HuH-7 (cell line): ENCODE measurements around the gene NGFR.

Experiments
- DNase-seq: peaks from one replicate; pipeline ENCODE4 v3.0.0; 2011; ENCODE audit warnings: low spot score

NGFR gene

GRCh38 chr17:49515196-49515770 is 20.2 kb downstream of the NGFR start:
- peak; percentile 51 for DNase-seq

DNA sequence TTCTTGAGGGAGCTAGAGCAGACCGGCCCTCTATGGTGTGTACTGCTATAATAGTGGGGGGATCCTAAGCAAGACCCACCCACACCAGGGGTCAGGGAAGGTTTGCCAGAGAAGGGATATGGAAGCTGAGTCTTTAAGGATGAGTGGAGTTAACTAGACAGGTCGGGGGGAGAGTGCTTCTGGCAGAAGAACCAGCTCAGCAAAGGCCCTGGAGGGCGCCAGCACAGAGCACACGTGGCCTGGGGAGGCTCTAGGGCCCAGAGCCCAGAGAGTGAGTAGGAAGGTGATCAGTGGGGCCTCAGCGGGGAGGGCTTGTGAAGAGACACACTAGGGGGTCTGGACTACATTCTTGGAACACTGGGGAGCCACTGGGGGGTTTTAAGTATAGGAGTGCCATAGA is 21.1 kb downstream of the NGFR start:
- DNase-seq, result no peak

DNA sequence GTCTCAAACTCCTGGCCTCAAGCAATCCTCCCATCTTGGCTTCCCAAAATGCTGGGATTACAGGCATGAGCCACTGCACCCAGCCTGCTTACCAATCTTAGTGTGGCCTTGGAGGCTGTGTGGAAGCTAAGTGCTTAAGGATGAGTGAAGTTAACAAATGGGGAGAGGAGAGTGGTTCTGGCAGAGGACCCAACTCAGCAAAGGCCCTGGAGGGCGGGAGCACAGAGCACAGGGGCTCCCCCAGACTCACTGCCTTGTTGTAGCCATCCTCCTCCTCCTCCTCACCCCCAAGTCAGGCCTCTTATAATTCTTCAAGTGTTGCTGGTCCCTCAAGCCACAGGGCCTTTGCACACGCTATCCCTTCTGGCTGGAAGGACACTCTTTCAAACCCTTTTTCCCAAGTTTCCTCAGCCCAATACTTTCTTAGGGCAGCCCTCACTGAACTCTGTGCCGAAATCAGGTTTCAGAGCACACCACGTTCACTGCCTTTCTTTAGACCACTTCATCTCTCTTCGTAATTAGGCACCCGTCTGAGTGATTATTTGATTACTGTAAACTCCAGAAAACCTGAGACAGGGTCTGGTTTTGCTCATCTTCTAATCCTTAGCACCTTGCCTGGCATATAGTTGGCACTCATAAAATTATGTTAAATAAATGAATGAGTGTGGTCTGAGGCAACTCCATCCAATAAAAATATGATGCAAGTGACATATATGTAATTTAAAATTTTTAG is 23.4 kb downstream of the NGFR start:
- no peak for DNase-seq

DNA sequence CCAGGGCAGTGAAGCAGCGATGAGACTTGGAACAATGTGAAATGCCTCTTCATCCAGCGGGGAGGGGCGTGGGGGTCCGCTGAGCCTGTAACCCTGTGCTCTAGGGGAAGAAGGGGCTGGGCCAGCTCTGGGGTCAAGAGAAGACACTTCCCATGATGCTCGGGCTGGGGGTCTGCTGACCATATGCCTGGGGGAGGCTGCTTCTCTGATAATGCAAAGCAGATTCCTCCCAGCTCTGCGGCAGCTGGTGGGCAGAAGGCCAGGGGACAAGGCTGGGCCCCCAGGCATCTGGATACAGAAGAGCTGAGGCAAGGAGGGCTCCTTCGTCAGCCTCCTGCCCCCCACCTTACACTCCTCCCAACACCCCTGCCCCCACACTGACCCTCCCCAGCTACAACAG is 24.7 kb downstream of the NGFR start:
- DNase-seq, result no peak

DNA sequence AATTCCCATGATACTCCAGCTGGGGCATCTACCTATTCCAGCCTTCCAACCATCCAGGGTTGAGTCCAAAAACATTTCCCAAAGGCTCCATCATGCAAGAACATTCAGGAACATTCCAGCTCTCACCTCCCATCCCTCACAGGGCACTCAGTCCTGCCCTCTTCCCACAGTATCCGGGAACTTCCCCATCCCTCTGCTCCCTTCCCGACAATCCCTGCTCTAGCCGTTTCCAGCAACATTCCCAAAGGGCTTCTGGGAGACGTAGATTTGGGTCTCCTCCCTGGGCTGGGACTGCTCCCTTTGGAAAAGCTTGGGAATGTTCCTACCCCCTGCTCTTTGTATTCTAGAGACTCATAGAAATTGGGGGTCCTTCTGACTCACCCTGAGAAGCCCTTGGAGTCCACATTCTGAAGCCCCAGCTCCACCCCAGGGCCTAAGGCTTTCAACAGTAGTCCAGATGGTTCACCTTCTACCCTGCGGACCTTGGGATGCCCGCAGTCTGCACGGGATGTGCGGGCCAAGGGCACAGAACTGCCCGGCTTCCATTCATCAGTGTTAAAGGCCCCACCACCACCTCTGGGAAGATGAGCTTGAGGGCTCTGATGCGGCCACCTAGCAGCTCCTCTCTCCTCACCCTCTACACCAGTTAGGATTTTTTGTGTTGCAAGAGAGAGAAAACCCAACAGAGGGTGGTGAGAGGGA is 25.4 kb downstream of the NGFR start:
- no peak for DNase-seq

- DNase-seq, result no peak
These were observed 26.0 kb downstream of the NGFR start for GRCh38 chr17:49521088-49521450.

DNA sequence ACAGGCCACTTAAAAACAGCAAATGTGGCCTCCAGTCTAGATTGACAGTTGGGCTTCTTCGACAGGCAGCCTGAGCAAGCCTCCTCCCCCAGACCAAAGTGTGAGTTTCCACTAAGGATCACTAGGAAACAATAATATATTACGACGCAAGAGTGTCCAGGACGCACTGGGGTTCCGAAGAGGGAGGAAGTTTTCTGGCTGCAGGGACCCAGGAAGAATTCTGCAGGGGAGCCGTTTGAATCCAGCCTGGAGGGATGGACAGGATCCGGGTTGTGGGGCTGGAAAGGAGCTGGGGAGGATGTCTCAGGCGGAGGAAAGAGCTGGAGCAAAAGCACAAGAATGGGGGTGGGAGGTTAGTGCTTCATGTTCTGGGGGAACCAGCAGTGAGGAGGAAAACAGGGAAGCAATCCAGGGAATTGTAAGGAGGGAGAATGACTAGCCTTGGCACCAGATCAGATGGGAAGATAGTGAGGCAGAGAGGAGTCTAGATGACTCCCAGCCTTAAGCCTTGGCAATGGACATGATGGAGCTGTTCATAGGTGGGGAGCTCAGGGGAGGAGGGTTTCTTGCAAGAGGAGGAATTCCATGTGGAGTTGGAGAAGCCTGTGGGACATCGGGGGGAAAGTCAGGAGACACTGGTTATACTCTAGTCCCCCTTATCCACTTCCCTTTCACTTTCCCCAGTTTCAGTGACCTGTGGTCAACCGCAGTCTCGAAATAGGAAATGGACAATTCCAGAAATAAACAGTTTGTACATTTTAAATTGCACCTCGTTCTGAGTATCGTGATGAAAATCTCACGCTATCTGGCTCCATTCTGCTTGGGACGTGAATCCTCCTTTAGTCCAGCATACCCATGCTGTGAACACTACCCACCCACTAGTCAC is 26.6 kb downstream of the NGFR start:
- no peak for DNase-seq

DNA sequence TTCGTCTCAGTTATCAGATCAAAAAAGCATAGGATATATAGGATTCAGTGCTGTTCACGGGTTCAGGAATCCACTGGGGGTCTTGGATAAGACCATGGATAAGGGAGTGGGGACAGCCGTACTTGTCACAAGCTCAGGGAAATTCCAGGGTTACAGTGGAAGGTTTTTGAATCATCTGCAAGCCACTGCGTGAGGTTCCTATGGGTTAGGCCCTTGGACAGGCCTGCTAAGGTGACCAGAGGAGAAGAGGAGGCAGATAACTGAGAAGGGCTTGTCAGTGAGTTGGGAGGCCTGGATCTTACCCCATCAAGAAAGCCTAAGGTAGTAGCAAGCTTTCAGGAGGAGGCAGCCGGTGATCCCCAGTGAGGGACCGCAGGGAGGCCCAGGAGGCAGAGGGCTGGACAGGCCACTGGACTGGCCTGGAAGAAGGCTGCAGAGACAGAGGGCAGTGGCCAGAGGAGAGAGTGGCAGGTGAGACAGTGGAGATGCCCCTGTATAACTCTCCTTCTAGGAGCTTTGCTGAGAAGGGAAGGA is 27.3 kb downstream of the NGFR start:
- DNase-seq, result no peak

DNA sequence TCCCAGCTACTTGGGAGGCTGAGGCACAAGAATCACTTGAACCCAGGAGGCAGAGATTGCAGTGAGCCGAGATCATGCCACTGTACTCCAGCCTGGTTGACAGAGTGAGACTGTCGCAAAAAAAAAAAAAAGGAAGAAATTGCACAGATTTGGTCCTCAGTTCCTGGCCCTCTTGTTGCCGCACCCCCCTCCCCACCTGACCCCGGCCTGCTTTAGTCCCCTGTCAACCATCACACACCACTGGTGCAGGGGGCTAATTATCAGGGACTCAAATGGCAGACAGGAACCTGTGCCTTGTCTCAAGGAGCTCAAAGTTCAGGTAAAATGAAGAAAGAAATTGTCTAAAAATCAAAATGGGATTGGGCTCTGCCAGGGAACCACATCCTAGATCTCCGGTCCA is 28.1 kb downstream of the NGFR start:
- no peak for DNase-seq

- no peak for DNase-seq
These were observed 28.8 kb downstream of the NGFR start for GRCh38 chr17:49523706-49524472.

DNA sequence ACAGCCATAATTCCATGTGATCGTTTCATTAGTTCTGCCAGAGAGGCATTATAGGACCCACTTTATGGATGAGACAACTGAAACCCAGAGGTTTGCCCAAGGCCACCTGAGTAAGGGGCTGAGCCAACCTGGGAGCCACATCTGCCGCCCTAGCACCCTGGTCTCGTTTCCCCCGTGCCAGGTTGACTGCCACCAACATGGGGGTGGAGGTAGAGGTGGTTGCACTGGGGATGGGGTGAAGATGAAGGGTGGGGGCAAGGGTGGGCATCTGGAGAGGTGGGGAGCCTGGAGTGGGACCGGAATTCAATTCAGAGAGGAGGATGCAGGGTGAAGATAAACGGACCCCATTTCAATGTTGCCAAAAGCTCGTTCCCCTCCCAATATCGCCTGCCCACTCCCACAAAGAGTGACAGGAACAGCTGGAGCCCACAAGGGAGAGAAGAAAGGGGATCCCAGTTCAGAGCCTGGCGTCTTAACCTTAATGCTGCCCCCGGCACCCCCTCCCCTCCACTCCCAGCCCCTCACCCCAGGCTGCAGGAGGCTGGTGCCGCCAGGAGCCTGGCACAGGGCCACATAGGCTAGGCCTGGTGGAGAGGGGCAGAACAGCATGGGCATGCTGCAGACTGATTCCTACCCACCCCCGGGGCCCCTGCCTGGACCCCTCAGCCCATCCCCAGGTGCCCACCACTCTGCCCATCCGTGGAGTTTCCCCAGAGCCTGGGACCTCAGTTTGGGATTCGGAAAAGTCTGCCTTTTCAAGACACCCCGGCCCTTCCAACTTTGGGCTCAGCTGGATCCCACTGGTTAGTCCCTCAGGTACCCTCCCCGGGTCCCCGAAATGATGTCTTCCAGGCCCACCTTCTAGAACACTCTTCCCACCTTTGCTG is 29.6 kb downstream of the NGFR start:
- DNase-seq, result no peak

DNA sequence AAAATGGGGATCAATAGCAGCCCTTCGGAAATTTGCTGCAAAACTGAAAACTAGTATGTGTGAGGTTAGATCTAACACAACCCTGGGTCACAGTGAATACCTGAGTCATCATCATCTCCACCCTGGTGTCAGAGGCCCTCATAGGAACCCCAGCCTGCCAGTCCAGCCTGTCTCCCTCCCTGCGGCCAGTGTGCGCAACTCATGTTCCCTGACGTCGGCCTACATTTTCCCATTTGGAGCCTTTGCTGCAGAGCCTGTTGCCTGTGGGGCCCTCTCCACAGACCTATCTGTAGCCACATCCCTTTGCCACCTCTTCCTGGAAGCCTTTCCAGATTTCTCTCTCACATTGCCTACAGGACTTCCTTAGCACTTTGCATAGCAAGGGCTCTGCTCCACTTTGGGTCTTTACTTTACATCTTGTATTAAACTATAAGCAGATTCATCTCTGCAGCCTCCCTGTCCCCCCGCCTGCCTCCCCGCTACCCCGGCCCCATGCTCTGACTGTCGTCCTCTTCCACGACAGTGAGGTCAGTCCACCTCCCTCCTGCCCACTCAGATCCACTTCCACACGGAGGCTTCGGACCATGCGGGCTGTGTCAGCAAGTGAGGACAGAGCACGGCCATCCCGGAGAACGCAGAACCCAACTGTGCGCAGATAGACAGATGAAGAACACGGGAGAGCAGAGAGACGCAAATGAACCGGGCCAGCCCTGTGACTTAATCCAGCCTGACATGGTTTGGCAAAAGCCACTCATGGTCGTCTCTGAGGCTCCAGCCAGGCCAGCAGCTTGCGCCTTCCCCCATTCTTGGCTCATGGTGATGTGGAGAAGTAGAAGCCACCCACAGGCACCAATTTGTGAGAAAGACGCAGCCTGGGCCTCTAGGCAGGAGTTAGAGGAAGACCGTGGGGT is 31.0 kb downstream of the NGFR start:
- DNase-seq, result no peak

DNA sequence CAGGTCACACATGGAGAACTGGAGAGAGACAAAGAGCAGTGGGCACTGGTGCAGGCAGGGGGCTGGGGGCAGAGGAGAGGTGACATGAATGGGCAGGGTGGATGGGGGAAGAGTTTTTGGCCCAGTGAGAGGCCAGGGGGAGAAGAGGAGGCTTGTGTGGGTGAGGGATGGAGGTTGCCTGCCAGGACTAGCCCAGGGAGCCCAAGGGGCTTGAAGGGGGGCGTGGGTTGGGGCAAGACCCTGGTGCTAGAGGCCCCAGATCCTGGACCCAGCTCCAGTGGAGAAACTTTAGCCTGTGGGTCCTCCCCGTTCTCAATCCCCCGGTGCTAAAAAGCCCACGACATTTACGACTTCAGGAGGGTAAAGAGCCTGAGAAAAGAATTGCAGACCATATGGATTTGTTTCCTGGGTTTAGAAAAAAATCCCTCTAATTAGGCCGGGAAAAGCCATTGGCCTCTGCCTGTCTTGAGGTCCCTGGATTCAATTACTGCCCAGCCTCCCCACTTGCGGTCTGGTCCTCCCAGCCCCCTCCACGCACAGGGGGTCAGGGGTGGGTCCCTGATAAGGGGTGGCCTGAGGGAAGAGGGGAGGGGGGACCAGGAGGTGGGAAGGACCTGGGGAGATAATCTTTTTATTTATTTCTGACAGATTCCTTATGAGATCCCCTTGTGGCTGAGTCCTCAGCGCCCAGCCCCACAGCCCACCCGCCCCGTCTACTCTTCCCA is 33.0 kb downstream of the NGFR start:
- DNase-seq, result no peak

GRCh38 chr17:49528966-49529365 is 33.9 kb downstream of the NGFR start:
- DNase-seq, result no peak

DNA sequence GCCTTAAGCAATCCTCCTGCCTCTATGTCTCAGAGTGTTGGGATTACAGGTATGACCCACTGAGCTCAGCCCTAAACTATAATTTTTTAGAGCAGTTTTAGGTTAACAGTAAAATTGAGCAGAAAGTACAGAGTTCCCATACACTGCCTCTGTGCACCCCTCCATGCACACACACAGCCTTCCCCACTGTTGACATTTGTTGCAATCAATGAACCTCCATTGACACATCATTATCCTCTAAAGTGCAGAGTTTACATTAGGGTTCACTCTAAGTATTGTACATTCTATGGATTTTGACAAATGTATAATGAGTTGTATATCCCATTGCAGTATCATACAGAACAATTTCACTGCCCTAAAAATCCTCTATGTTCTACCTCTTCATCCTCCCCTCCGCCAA is 35.0 kb downstream of the NGFR start:
- DNase-seq, result no peak

DNA sequence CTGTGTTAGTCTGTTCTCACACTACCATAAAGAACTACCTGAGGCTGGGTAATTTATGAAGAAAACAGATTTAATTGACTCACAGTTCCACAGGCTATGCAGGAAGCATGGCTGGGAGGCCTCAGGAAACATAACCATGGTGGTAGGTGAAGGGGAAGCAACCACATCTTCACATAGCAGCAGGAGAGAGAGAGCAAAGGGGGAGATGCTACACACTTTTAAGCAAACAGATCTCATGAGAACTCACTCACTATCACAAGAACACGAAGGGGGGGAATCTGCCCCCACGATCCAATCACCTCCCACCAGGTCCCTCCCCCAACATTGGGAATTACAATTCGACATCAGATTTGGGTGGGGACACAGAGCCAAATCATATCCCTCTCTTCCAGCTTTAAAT is 48.8 kb downstream of the NGFR start:
- DNase-seq, result no peak

- no peak for DNase-seq
These were observed 50.0 kb downstream of the NGFR start for GRCh38 chr17:49545007-49545660.
